Prostate gland (tissue), 2 donors: ENCODE data around the gene LGI4. TPM values are rescaled to one million over a fixed set of nuclear protein-coding genes. Genes with fewer than 3 reads are reported as not detected.
A peak's percentile ranks its signal among the peaks of the same experiment; 100 is the strongest.
"Not testable (repeated sequence)": the region's sequence is repeated elsewhere in the genome, so short reads cannot be mapped to it uniquely, and the experiment has no call there.

ENCODE experiments used
- DNase-seq: peaks from one replicate; pipeline ENCODE4 v3.0.0-alpha.2; 2019; ENCODE audit warnings: low spot score
- H3K27ac ChIP-seq, 2 donors: fragments of 200-600 bp; sonication (generic); 2 replicates each; pipeline ENCODE4 v1.5.1; 2017 to 2019
- H3K27me3 ChIP-seq: fragments of 200-600 bp; sonication (generic); replicated peaks from 2 replicates; pipeline ENCODE4 v1.5.1; 2019; ENCODE audit not compliant: insufficient read depth
- H3K36me3 ChIP-seq, 2 donors: fragments of 200-600 bp; sonication (generic); 1 replicate in 1 of 2; 2 replicates in 1 of 2; pipeline versions ENCODE4 v1.5.1 to v1.8.1; 2017 to 2019
- H3K4me1 ChIP-seq: fragments of 200-600 bp; sonication (generic); replicated peaks from 2 replicates; pipeline ENCODE4 v1.5.1; 2019
- H3K4me3 ChIP-seq, 2 donors: fragments of 200-600 bp; sonication (generic); 2 replicates each; pipeline ENCODE4 v1.5.1; 2017 to 2019
- H3K9me3 ChIP-seq: fragments of 200-600 bp; sonication (generic); 2 replicates; pipeline ENCODE4 v1.5.1; 2017
- CTCF ChIP-seq, 4 experiments: fragments of 200-600 bp in 2 of 4; fragments of 450-650 bp in 2 of 4; sonication (generic) in 2 of 4; IDR thresholded peaks; 1 replicate in 3 of 4; 2 replicates in 1 of 4; pipeline ENCODE4 v1.5.1; 2016 to 2019; ENCODE audit warnings: antibody characterized with exemption in 4 of 4, mild to moderate bottlenecking in 2 of 4, moderate library complexity in 2 of 4
- POLR2A ChIP-seq: fragments of 450-650 bp; IDR thresholded peaks from one replicate; pipeline ENCODE4 v1.6.1; 2016; ENCODE audit warnings: antibody characterized with exemption, mild to moderate bottlenecking
- POLR2AphosphoS5 ChIP-seq: sonication (generic); formaldehyde crosslinking; IDR thresholded peaks from one replicate; pipeline ENCODE4 v1.6.1; 2017; ENCODE audit warnings: antibody characterized with exemption
- WGBS: methylation state at CpG from one replicate; pipeline ENCODE4 v1.1.5; 2018; 5-methylcytosine and 5-hydroxymethylcytosine counted together
- intact Hi-C: fragments of 100-400 bp; cut with DNase I; formaldehyde crosslinking; loops from one replicate; pipeline ENCODE4 v1.14.2; 2022
- total RNA-seq, 2 donors: library from RNA; depleted of rRNA; stranded (reverse); fragments of >200 nt; gene quantifications; one replicate each; pipeline ENCODE4 v1.1.0, GENCODE V29; 2016

The LGI4 gene
- total RNA-seq, 2 donors from 2014 or later: 9.1 to 16.3 TPM

- Histone ChIP-seq H3K27me3 (no peaks in the 10 kb centered on the region), H3K9me3 (no peaks in the 10 kb centered on the region), H3K4me1 (peaks cover 30% of the 10 kb centered on the region), H3K27ac (peak overlapping the region; percentile 72 to 88), H3K4me3 (no peak overlapping the region), H3K36me3 (no peaks in the 10 kb centered on the region)
- TF ChIP-seq POLR2AphosphoS5: peak; percentile 95
- no peak for TF ChIP-seq POLR2A
- DNase-seq: peak; percentile 85
- intact Hi-C loops: no loop called here
- whole genome bisulfite sequencing: 64% methylated on average over 31 of the region's 31 CpGs
These were observed 3.8 kb downstream of the LGI4 start for GRCh38 chr19:35130761-35131720.

GRCh38 chr19:35129724-35130274 is 5.1 kb downstream of the LGI4 start:
- peaks cover 34% of the 10 kb centered on the region for H3K4me1 ChIP-seq
- H3K9me3 ChIP-seq, H3K27me3 ChIP-seq, intact Hi-C loops, H3K36me3 ChIP-seq, H3K4me3 ChIP-seq: not testable (repeated sequence)
- 24% methylated on average over 14 of the region's 14 CpGs for WGBS
- DNase-seq: peak; percentile 81
- TF ChIP-seq POLR2AphosphoS5: peak; percentile 87
- H3K27ac ChIP-seq: peak overlapping the region; percentile 72 to 88

GRCh38 chr19:35128398-35129057 is 6.3 kb downstream of the LGI4 start:
- TF ChIP-seq CTCF (IDR thresholded peaks at IDR 0.05) (no peak), POLR2AphosphoS5 (no peak), POLR2A (no peak)
- WGBS: 93% methylated on average over 9 of the region's 9 CpGs
- no peaks in the 10 kb centered on the region for H3K27me3 ChIP-seq
- peak overlapping the region; percentile 72 to 88 for H3K27ac ChIP-seq
- peaks cover 36% of the 10 kb centered on the region for H3K4me1 ChIP-seq
- no peaks in the 10 kb centered on the region for H3K9me3 ChIP-seq
- H3K4me3 ChIP-seq: no peak overlapping the region
- intact Hi-C loops: no loop called here
- no peak for DNase-seq
- no peaks in the 10 kb centered on the region for H3K36me3 ChIP-seq

- Histone ChIP-seq H3K4me1 (peaks cover 36% of the 10 kb centered on the region), H3K27me3 (no peaks in the 10 kb centered on the region), H3K36me3 (no peaks in the 10 kb centered on the region), H3K27ac (peak overlapping the region; percentile 72 to 88), H3K9me3 (no peaks in the 10 kb centered on the region), H3K4me3 (no peak overlapping the region)
- no peak for DNase-seq
- TF ChIP-seq POLR2A (no peak), CTCF (IDR thresholded peaks at IDR 0.05) (no peak), POLR2AphosphoS5 (no peak)
- WGBS: 75% methylated on average over 7 of the region's 7 CpGs
- intact Hi-C loops: no loop called here
These were observed 7.0 kb downstream of the LGI4 start for GRCh38 chr19:35127871-35128270.

GRCh38 chr19:35126624-35126959 is 8.3 kb downstream of the LGI4 start:
- TF ChIP-seq POLR2A (no peak), POLR2AphosphoS5 (no peak), CTCF (IDR thresholded peaks at IDR 0.05) (no peak)
- no peak for DNase-seq
- Histone ChIP-seq H3K4me1 (peaks cover 41% of the 10 kb centered on the region), H3K27me3 (no peaks in the 10 kb centered on the region), H3K36me3 (no peaks in the 10 kb centered on the region), H3K9me3 (no peaks in the 10 kb centered on the region), H3K4me3 (no peak overlapping the region), H3K27ac (peak overlapping the region; percentile 9 to 88)
- WGBS: 46% methylated on average over 20 of the region's 20 CpGs
- intact Hi-C loops: no loop called here
